ENCODE data around the gene NHLRC2. TPM values are rescaled to one million over a fixed set of nuclear protein-coding genes. Genes with fewer than 3 reads are reported as not detected.

The NHLRC2 gene
- total RNA-seq, 1 experiment from 2014 or later: 30.9 TPM

DNA sequence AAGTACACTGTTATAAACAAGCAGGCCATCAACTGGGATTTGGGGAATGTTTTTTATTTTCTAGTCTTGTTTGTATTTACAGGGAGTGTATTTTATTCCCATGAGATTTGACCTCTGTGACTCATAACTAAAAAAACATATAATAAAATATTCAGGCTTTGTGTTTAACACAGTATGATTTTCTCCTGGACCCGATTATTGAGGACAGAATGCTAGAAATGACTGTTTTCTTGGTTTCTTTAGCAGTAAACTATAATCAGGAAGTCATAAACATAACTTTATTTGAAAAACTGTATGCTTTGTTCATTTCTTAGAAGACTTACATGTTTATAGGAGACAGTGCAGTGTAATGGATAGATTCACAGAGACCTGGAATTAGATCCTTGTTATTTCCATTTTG, 2.1 kb downstream of the NHLRC2 start:
- Mint-ChIP-seq H3K4me1 (peaks cover 27 to 30% of the 10 kb centered on the region in 2 experiments), H3K36me3 (ENCODE audit: insufficient read depth in 1 of 3, low read depth in 3 of 3) (peaks cover 18 to 35% (median 26%) of the 10 kb centered on the region in 3 experiments; a peak in 6 of 7 replicates), H3K27ac (no peak overlapping the region), H3K4me3 (peak overlapping the region; percentile 90 to 98; a peak in 3 of 5 replicates), H3K9me3 (no peaks in the 10 kb centered on the region; a peak in 1 of 5 replicates), H3K27me3 (ENCODE audit: low read depth) (no peaks in the 10 kb centered on the region)
- Histone ChIP-seq H4K91ac (ENCODE audit: insufficient read length, low read depth, low read length) (no peak overlapping the region), H3T11ph (ENCODE audit: low read length) (no peak overlapping the region), H3K27me3 (ENCODE audit: insufficient read depth, low read length) (no peaks in the 10 kb centered on the region), H3K4ac (ENCODE audit: low read depth, low read length) (no peak overlapping the region), H3K56ac (ENCODE audit: insufficient read length, low read depth, low read length) (no peak overlapping the region), H2BK15ac (ENCODE audit: low read depth, low read length) (no peak overlapping the region), H4K8ac (replicated peaks; ENCODE audit: insufficient read length, low read depth, low read length) (no peak overlapping the region), H3K14ac (ENCODE audit: insufficient read depth, low read length) (no peak overlapping the region), H2BK12ac (ENCODE audit: insufficient read length, low read depth, low read length) (no peak overlapping the region), H3K4me2 (ENCODE audit: insufficient read depth, insufficient read length, low read length) (no peak overlapping the region), H3K23me2 (ENCODE audit: insufficient read length, low read depth, low read length, poor library complexity, severe bottlenecking) (peaks cover 13% of the 10 kb centered on the region), H2BK120ac (ENCODE audit: low read depth, low read length, poor library complexity, severe bottlenecking) (no peak overlapping the region), H2BK5ac (ENCODE audit: insufficient read length, low read length) (no peak overlapping the region), H4K20me1 (ENCODE audit: control insufficient read depth, insufficient read depth, insufficient read length) (no peaks in the 10 kb centered on the region), H3K23ac (ENCODE audit: insufficient read length, low read depth, low read length) (no peak overlapping the region), H3K79me2 (ENCODE audit: insufficient read depth, low read length) (peaks cover 9% of the 10 kb centered on the region; the same call in 1 of the 2 replicates), H3K9ac (ENCODE audit: extremely low read depth, insufficient read length, low read length) (no peak overlapping the region), H2BK20ac (ENCODE audit: low read depth, low read length, poor library complexity, severe bottlenecking) (no peak overlapping the region), H3K4me1 (ENCODE audit: insufficient read depth, low read length) (no peaks in the 10 kb centered on the region), H3K27ac (ENCODE audit: insufficient read length, low read depth, low read length) (no peak overlapping the region), H3K18ac (ENCODE audit: insufficient read length, low read depth, low read length) (no peak overlapping the region), H3K79me1 (ENCODE audit: insufficient read depth, low read depth, low read length, poor library complexity, severe bottlenecking) (no peaks in the 10 kb centered on the region), H2AK5ac (ENCODE audit: insufficient read length, low read length) (no peak overlapping the region), H4K5ac (ENCODE audit: insufficient read length, low read depth, low read length) (no peak overlapping the region), H3K9me3 (ENCODE audit: control insufficient read depth, low read depth, low read length) (no peaks in the 10 kb centered on the region), H2AFZ (ENCODE audit: low read length) (no peak overlapping the region)
- DNase-seq: no peak
- TF ChIP-seq, protein P1, sequence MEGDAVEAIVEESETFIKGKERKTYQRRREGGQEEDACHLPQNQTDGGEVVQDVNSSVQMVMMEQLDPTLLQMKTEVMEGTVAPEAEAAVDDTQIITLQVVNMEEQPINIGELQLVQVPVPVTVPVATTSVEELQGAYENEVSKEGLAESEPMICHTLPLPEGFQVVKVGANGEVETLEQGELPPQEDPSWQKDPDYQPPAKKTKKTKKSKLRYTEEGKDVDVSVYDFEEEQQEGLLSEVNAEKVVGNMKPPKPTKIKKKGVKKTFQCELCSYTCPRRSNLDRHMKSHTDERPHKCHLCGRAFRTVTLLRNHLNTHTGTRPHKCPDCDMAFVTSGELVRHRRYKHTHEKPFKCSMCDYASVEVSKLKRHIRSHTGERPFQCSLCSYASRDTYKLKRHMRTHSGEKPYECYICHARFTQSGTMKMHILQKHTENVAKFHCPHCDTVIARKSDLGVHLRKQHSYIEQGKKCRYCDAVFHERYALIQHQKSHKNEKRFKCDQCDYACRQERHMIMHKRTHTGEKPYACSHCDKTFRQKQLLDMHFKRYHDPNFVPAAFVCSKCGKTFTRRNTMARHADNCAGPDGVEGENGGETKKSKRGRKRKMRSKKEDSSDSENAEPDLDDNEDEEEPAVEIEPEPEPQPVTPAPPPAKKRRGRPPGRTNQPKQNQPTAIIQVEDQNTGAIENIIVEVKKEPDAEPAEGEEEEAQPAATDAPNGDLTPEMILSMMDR (conservative IDR thresholded peaks at IDR 0.05): no peak
- WGBS (ENCODE audit: extremely low coverage, insufficient read length, low lambda C conversion rate): no CpG with 5 or more reads among the region's 1 CpG
